Stimulated activated naive CD4-positive, alpha-beta T cell (primary cell): ENCODE results near the gene CRYBG2.

Source experiments
- DNase-seq, 6 experiments: peaks; one replicate each; lab custom pipeline; 2025; lab: John Stamatoyannopoulos, UW

The CRYBG2 gene

GRCh38 chr1:26372039-26372438, 18.1 kb upstream of the CRYBG2 start:
- no peak for DNase-seq

- DNase-seq: no peak
These were observed 16.9 kb upstream of the CRYBG2 start for GRCh38 chr1:26370591-26371382.

GRCh38 chr1:26368486-26368885, 14.6 kb upstream of the CRYBG2 start:
- DNase-seq: no peak

GRCh38 chr1:26368006-26368405, 14.1 kb upstream of the CRYBG2 start:
- no peak for DNase-seq

GRCh38 chr1:26367441-26367840, 13.5 kb upstream of the CRYBG2 start:
- DNase-seq: no peak

GRCh38 chr1:26364956-26365355, 11.0 kb upstream of the CRYBG2 start:
- DNase-seq: no peak

GRCh38 chr1:26363549-26364448, 9.9 kb upstream of the CRYBG2 start:
- peak; percentile 65 to 88 (median 76) for DNase-seq

GRCh38 chr1:26362331-26362730, 8.4 kb upstream of the CRYBG2 start:
- DNase-seq: no peak

- DNase-seq: no peak
These were observed 7.7 kb upstream of the CRYBG2 start for GRCh38 chr1:26361605-26362122.

GRCh38 chr1:26360807-26361604, 7.1 kb upstream of the CRYBG2 start:
- DNase-seq: no peak

GRCh38 chr1:26359981-26360806, 6.3 kb upstream of the CRYBG2 start:
- DNase-seq: peak in 5 of 6 experiments; percentile 15 to 65 (median 33)

- DNase-seq: peak; percentile 50 to 69 (median 66)
These were observed 4.8 kb upstream of the CRYBG2 start for GRCh38 chr1:26358411-26359384.

- DNase-seq: no peak
These were observed 3.2 kb upstream of the CRYBG2 start for GRCh38 chr1:26357121-26357602.

- DNase-seq: no peak
These were observed 2.2 kb upstream of the CRYBG2 start for GRCh38 chr1:26356106-26356505.

GRCh38 chr1:26354972-26355371, 1.0 kb upstream of the CRYBG2 start:
- DNase-seq: no peak

- DNase-seq: no peak
These were observed 595 bp downstream of the CRYBG2 start for GRCh38 chr1:26353210-26353859.

GRCh38 chr1:26352338-26352679, 1.6 kb downstream of the CRYBG2 start:
- DNase-seq: no peak

GRCh38 chr1:26351590-26352337, 2.2 kb downstream of the CRYBG2 start:
- DNase-seq: no peak
